ENCODE data around the gene HDAC8. TPM values are rescaled to one million over a fixed set of nuclear protein-coding genes. Genes with fewer than 3 reads are reported as not detected.

HDAC8 gene
- total RNA-seq, 2 donors from 2014 or later = 33.3 to 33.9 TPM

GRCh38 chrX:72371405-72371804, 201.2 kb downstream of the HDAC8 start:
- WGBS, 2 experiments (ENCODE audit: insufficient coverage in 1 of 2, insufficient read length in 1 of 2) = 95% methylated on average over 2 of the region's 3 CpGs; no CpG with 5 or more reads in 1 of the 2 experiments
- no peaks in the 10 kb centered on the region for H3K27me3 Mint-ChIP-seq (ENCODE audit: insufficient read depth)
- Histone ChIP-seq H3K9ac (ENCODE audit: extremely low read depth, low read length, poor library complexity, severe bottlenecking) (no peak overlapping the region), H3K4me3 (ENCODE audit: low read length) (no peak overlapping the region), H3K27ac (ENCODE audit: low read depth, low read length) (no peak overlapping the region), H3K9me3 (ENCODE audit: control insufficient read depth, low read length) (no peaks in the 10 kb centered on the region), H3K4me1 (ENCODE audit: control insufficient read depth, insufficient read depth, low read length) (no peaks in the 10 kb centered on the region), H3K27me3 (ENCODE audit: control insufficient read depth, insufficient read depth, low read length, poor library complexity, severe bottlenecking) (no peaks in the 10 kb centered on the region), H3K36me3 (ENCODE audit: control insufficient read depth, insufficient read depth, low read length) (no peaks in the 10 kb centered on the region)
- no peaks in the 10 kb centered on the region for H3K4me1 Mint-ChIP-seq
- no peak for DNase-seq
- H3K9me3 Mint-ChIP-seq = peaks cover 48% of the 10 kb centered on the region
- no peak overlapping the region for H3K27ac Mint-ChIP-seq
- TF ChIP-seq CTCF (conservative IDR thresholded peaks at IDR 0.05) = no peak
- no peak overlapping the region for H3K4me3 Mint-ChIP-seq
- H3K36me3 Mint-ChIP-seq (ENCODE audit: low read depth) = peaks cover 2% of the 10 kb centered on the region

- WGBS, 2 experiments (ENCODE audit: insufficient coverage in 1 of 2, insufficient read length in 1 of 2) = 83 to 90% methylated on average over 1 to 8 of the region's 8 CpGs
- no peak overlapping the region for H3K4me3 Mint-ChIP-seq
Observed at GRCh38 chrX:72368796-72369195, 203.8 kb downstream of the HDAC8 start.

GRCh38 chrX:72367516-72367915, 205.1 kb downstream of the HDAC8 start:
- Histone ChIP-seq H3K36me3 (ENCODE audit: control insufficient read depth, insufficient read depth, low read length) (no peaks in the 10 kb centered on the region), H3K4me1 (ENCODE audit: control insufficient read depth, insufficient read depth, low read length) (no peaks in the 10 kb centered on the region), H3K27me3 (ENCODE audit: control insufficient read depth, insufficient read depth, low read length, poor library complexity, severe bottlenecking) (no peaks in the 10 kb centered on the region), H3K9me3 (ENCODE audit: control insufficient read depth, low read length) (no peaks in the 10 kb centered on the region), H3K9ac (ENCODE audit: extremely low read depth, low read length, poor library complexity, severe bottlenecking) (no peak overlapping the region), H3K4me3 (ENCODE audit: low read length) (no peak overlapping the region), H3K27ac (ENCODE audit: low read depth, low read length) (no peak overlapping the region)
- Mint-ChIP-seq H3K4me3 (no peak overlapping the region), H3K36me3 (ENCODE audit: low read depth) (peaks cover 2% of the 10 kb centered on the region), H3K27ac (no peak overlapping the region), H3K4me1 (no peaks in the 10 kb centered on the region), H3K27me3 (ENCODE audit: insufficient read depth) (no peaks in the 10 kb centered on the region), H3K9me3 (peaks cover 60% of the 10 kb centered on the region)
- TF ChIP-seq CTCF (conservative IDR thresholded peaks at IDR 0.05) = no peak
- WGBS, 2 experiments (ENCODE audit: insufficient coverage in 1 of 2, insufficient read length in 1 of 2) = 92% methylated on average over 1 of the region's 1 CpG; no CpG with 5 or more reads in 1 of the 2 experiments
- DNase-seq = no peak

More at GRCh38 chrX:72368796-72369195, 203.8 kb downstream of the HDAC8 start:
- H3K9ac ChIP-seq (ENCODE audit: extremely low read depth, low read length, poor library complexity, severe bottlenecking) = no peak overlapping the region
- Mint-ChIP-seq H3K4me1 (no peaks in the 10 kb centered on the region), H3K9me3 (peaks cover 59% of the 10 kb centered on the region), H3K27ac (no peak overlapping the region), H3K27me3 (ENCODE audit: insufficient read depth) (no peaks in the 10 kb centered on the region), H3K36me3 (ENCODE audit: low read depth) (peaks cover 2% of the 10 kb centered on the region)
- no peak overlapping the region for H3K27ac ChIP-seq (ENCODE audit: low read depth, low read length)
- no peaks in the 10 kb centered on the region for H3K9me3 ChIP-seq (ENCODE audit: control insufficient read depth, low read length)
- H3K4me3 ChIP-seq (ENCODE audit: low read length) = no peak overlapping the region
- no peak for DNase-seq
- no peaks in the 10 kb centered on the region for H3K27me3 ChIP-seq (ENCODE audit: control insufficient read depth, insufficient read depth, low read length, poor library complexity, severe bottlenecking)
- H3K36me3 ChIP-seq (ENCODE audit: control insufficient read depth, insufficient read depth, low read length) = no peaks in the 10 kb centered on the region
- no peaks in the 10 kb centered on the region for H3K4me1 ChIP-seq (ENCODE audit: control insufficient read depth, insufficient read depth, low read length)
- TF ChIP-seq CTCF (conservative IDR thresholded peaks at IDR 0.05) = no peak
